ENCODE data around the gene ILF2. TPM values are rescaled to one million over a fixed set of nuclear protein-coding genes. Genes with fewer than 3 reads are reported as not detected.
A peak's percentile ranks its signal among the peaks of the same experiment; 100 is the strongest.

Gene ILF2
- total RNA-seq, 2 donors from 2014 or later, result 93.1 to 113 TPM

DNA sequence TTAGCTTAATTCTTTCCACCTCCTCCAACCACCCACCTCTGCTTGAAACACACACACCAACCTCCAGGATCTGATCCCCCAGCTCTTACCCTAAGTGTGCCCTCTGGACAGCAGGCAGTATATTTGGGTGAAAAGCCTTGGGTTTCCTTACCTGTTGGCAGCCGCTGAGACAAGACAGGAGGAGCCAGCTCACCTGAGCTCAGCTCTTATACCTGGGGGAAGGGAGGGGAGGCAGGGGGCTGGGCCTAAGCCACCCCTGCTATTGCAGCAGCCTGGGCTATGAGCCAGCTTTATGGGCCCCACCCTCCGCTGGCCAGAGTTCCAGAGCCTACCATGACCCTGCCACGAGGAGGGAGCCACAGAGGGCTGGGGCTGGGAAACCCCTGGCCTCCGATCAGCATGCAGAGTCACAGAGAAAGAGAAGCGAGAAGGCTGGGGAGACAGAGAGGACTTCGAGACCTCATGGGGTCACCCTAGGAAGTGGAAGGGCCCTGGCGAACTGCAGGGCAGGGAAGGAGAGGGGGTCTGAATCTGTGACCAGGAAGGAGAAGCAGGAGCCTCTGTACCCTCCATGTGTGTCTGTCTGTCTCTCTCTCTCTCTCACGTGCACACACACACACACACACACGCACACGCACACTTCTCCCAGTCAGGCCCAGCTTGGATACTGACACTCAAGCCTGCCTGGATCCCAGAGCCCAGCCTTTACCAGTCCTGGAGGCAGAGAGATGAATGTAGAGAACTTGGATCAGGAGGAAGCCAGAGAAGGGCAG is 54.5 kb downstream of the ILF2 start, which contains the start of gene S100A14:
S100A14 (minus strand) TSS at position 182 of the 773 bp plus-strand sequence. CDS start 467 bp downstream, outside the sequence.
- intact Hi-C loops (cut with DNase I, micrococcal nuclease), result no loop called here
- ATAC-seq, result peak; percentile 75
- peak; percentile 93 to 94 for DNase-seq

DNA sequence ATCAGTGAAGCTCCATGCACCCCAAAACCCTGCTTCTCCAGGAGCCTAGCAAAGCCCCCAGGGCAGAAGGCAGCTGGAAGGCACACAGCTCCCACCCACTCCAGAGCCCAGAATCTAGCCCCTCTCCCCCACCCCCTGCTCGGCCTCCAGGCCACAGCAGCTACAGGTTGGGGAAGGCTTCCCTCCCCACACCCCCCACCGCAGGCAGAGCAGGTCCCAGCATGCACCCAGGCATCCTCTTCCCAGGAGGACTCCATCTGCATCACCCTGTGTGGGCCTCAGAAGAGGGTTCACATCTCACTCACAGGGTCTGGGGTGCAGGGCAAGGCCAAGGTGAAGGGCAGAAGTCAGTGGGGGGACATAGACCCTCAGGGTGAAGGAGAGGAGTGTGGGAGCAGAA is 55.4 kb downstream of the ILF2 start:
- ATAC-seq, result no peak
- intact Hi-C loops (cut with DNase I, micrococcal nuclease), result no loop called here
- DNase-seq, result no peak

DNA sequence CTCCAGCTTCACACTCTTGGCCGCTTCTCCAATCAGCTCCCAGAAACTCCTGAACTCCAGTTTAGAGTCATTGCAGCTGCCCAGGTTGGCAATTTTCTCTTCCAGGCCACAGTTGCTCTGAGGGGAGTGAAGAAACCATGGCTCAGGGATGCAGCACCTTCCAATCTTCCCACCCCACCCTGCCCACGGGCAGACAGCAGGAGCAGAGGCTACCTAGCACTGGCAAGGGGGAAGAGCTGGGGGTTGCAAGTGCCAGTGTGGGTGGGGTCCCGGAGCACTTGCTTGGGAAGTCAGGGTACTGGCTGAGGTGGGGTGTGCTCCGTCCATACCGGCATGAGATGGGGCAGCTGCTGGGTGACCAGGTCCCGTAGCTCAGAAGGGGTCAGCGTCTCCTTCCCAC is 55.9 kb downstream of the ILF2 start:
- ATAC-seq, result no peak
- intact Hi-C loops (cut with DNase I, micrococcal nuclease), result no loop called here
- no peak for DNase-seq

DNA sequence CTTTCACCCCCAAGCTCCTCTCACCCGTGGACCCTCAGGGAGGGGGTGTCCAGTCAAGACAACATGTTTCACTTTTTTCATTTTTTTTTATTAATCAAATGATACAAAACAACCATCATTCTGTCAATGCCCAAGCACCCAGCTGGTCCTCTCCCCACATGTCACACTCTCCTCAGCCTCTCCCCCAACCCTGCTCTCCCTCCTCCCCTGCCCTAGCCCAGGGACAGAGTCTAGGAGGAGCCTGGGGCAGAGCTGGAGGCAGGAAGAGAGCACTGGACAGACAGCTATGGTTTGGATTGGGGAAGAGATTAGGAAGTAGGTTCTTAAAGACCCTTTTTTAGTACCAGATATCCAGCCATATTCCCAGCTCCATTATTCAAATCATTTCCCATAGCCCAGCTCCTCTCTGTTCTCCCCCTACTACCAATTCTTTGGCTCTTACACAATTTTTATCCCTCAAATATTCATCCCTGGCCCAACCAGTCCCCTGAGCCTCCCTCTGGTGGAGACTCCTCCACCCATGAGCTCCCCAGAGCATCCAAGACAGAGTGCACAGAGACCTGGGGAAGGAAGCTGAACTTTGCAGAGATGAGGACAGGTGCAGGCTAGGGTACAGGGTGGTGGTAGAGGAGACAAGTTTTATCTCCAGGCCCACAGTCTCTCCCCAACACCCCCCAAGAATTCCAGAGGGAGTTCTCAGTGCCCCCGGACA is 56.4 kb downstream of the ILF2 start:
- intact Hi-C loops (cut with DNase I, micrococcal nuclease), result no loop called here
- ATAC-seq (no peak), DNase-seq (no peak)

DNA sequence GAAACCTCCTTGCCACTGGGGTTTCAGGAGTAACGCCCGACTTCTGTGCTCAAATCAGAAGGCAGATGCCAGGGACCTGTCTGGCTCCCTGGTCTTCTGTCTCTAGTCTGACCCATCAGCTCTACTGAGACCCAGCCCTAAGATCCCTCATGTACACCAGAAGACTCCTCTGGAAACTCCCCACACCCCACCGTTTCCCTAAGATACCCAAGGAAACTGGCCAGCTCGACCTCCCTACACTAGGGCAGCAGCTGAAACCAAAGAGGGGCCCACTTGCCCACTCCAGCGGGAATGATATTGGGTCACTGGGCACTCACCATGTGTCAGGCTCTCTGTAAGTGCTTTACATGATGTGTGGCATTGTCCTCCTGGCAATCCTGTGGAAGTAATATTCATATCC is 57.4 kb downstream of the ILF2 start:
- intact Hi-C loops (cut with DNase I, micrococcal nuclease), result no loop called here
- DNase-seq (no peak), ATAC-seq (no peak)

DNA sequence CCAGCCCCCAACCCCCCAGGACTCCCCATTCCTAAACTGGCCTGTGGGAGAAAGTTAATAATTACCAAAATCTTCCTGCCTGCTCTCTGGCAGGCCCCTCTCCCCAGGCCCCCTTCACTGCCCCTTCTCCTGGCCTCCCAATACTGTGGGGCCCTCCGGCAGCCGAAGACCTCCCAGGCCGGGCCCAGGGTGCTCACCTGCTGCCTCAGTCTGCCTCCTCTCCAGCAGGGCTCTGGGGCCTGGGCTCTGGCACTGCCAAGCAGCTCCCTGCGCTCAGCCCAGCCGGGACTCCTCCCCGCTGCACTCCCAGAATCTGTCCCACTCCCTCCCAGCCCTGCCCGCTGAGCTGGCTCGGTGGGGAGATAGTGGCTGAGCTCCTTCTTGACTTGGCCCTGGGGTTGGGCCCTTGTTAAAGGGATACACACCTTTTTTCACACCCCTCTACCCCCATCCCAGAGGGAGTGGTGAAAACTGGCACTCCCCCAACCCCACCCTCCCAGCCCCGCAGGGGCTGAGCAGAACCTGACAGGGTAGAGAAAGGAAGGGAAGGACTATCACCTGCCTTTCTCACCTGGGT is 58.0 kb downstream of the ILF2 start, which contains the start of gene S100A16:
S100A16 (minus strand) TSS at position 383 of the 577 bp plus-strand sequence. CDS start 4,986 bp downstream, outside the sequence.
- intact Hi-C loops (cut with DNase I, micrococcal nuclease), result no loop called here
- DNase-seq, result peak; percentile 88 to 93

DNA sequence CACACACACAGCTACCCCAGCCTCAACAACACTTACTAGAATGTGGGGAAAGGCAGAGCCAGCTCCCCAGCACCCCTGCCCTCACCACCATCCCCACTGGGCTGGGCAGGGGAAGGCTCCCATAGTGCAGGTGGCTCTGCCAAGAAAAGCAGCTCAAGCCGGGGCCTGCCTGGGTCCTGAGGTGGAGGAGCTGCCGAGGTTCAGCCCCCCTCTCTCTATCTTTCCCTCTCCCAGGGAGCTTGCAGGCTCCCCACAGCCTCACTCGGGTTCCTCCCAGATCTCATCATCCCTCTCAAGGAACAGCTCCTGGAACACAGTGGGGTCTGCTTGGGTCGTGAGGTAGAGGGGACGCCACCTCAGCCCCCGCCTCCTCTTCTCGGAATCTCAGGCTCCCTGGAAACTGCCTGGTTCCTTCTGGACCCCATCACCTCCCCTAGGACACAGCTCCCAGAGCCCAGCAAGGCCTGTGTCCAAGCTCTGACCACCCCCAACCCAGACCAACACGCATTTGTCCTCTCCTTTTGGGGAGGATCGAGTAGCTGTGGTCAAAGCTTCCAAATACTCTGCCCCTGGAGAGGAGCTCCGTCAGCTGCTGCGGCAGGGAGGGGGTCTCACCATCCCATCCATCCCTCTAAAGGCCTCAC is 58.6 kb downstream of the ILF2 start:
- DNase-seq (no peak), ATAC-seq (peak; percentile 3)
- intact Hi-C loops (cut with DNase I, micrococcal nuclease), result no loop called here

More for the DNA sequence above, 58.0 kb downstream of the ILF2 start, which contains the start of gene S100A16:
- peak; percentile 63 for ATAC-seq

Small RNA genes within 50 kb of the gene (microRNA-seq; reads per million reads assigned to microRNA genes)
- gene MIR8083, result 0 reads per million in 2 donors

Other genes starting within 250 kb of the ILF2 start
- gene S100A7, start 210.3 kb downstream of the ILF2 start, total RNA-seq, result not detected
- 1,000 to 10,000 TPM; 2,086 to 2,115 TPM for gene S100A6, start 135.0 kb downstream of the ILF2 start, total RNA-seq
- gene S100A5, start 130.1 kb downstream of the ILF2 start, total RNA-seq, result not detected
- gene S100A4, start 125.2 kb downstream of the ILF2 start, total RNA-seq, result 10 to 100 TPM; 36.1 to 79.4 TPM
- not detected for gene S100A3, start 121.7 kb downstream of the ILF2 start, total RNA-seq
- 1 to 10 TPM in 1 of 2 donors, not detected in 1; 1.1 TPM for gene S100A2, start 105.1 kb downstream of the ILF2 start, total RNA-seq
- gene S100A16, start 57.9 kb downstream of the ILF2 start, total RNA-seq, result 100 to 1,000 TPM; 191 to 231 TPM
- 100 to 1,000 TPM; 443 to 453 TPM for gene S100A14, start 54.7 kb downstream of the ILF2 start, total RNA-seq
- gene S100A13, start 43.5 kb downstream of the ILF2 start, total RNA-seq, result 10 to 100 TPM; 46.2 to 59.1 TPM
- 1 to 10 TPM; 1.6 to 1.9 TPM for gene S100A1, start 42.6 kb downstream of the ILF2 start, total RNA-seq
- 10 to 100 TPM; 54.0 to 61.5 TPM for gene CHTOP, start 36.9 kb downstream of the ILF2 start, total RNA-seq
- 10 to 100 TPM; 23.6 to 25.1 TPM for gene SNAPIN, start 12.3 kb downstream of the ILF2 start, total RNA-seq
- 1 to 10 TPM; 2.8 to 5.2 TPM for gene NPR1, start 7.7 kb upstream of the ILF2 start, total RNA-seq
- 10 to 100 TPM; 25.8 to 28.1 TPM for gene INTS3, start 57.1 kb upstream of the ILF2 start, total RNA-seq
- gene SLC27A3, start 104.4 kb upstream of the ILF2 start, total RNA-seq, result 10 to 100 TPM; 22.5 to 24.8 TPM

All from left colon (tissue), 2 donors.